ENCODE measurements around the gene SOAT1. TPM values are rescaled to one million over a fixed set of nuclear protein-coding genes. Genes with fewer than 3 reads are reported as not detected.

SOAT1 gene
- total RNA-seq, 1 donor from 2014 or later, result 13.0 TPM

DNA sequence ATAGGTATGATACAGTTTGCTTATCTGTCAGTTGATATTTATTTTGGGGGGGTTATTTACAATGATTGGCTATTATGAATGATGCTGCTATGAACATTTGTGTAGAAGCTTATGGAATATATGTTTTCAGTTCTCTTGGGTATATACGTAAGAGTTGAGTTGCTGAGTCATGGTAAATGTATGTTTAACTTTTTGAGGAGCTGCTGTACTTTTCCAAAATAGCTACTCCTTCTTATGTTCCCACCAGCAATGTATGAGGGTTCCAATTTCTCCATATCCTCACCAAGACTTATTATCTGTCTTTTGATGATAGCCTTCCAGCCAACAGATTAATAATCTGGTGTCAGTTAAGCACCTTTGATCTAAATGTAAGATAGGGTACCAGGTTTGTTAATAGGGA is 11.9 kb downstream of the SOAT1 start:
- no peak for DNase-seq (ENCODE audit: low spot score)

DNA sequence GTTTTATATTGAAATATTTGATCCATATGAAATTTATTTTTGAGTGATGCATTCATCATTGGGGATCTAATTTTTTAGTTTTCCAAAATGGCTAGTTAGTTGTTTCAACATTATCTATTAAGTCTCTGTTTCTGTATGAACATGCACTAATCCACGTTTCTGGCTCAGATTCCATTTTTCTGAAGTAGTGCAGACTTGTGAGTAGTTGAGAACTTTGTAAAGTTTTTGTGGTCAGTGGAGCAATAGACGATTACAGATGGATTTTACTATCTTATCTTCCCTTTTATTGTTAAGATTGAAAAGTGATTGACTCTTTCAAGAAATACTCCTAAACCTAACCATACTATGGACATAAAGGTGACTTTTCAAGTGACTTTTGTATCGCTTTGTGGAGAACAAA is 16.7 kb downstream of the SOAT1 start:
- DNase-seq (ENCODE audit: low spot score), result peak; percentile 86

DNA sequence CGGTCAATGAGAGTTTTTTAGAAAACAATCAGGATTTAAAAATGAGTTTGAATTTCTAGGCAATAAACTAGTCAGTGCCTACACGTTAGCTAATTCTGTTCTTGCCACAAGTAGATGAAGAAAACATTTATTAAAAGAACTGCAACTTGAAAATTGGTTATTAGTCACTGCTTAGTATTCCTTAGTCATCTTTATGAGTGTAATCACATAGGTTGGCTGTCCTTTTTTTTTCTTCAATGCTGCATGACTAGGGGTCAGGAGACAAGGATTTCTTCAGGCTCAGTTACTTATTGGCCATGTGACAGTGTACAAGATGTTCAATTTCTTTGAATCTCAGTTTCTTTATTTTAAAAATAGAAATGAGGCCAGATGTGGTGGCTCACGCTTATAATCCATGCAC is 17.1 kb downstream of the SOAT1 start:
- peak; percentile 38 for DNase-seq (ENCODE audit: low spot score)

DNA sequence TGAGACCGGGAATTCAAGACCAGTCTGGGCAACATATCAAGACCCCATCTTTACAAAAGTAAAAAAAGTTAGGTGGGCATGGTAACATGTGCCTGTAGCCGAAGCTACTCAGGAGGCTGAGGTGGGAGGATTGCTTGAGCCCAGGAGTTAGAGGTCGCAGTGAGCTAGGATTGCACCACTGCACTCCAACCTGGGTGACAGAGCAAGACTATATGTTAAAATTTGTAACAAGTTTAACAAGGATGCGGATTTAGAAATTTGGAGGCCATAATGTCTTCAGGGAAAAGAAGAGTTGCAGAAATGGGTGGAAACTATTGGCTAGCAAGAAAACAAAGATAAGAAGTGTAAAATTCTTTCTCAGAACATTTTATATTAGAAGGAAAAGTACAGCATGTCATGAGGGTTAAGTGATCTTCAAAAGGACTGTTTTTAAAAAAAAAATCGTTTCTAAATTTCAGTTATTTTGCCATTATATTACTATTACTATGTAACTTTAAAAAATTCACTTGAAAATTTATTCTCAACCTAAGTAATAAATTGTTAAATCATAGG is 17.6 kb downstream of the SOAT1 start:
- no peak for DNase-seq (ENCODE audit: low spot score)

DNA sequence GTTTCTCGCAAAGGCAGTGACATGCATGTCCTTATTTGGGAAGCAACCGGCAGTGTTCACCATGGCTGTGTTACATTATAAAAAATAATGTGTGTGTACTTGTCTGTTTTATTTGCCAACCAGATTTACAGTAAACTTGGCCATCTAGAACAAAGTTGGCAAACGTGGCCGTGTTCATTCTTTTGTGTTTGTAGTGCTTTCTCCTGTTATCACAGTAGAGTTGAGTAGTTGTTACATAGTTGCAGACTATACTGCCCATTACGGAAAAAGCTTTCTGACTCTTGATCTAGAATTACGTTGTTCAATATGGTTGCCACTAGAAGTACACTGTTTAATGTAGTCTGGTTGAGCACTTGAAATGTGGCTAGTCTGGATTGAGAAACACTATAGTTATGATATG is 19.4 kb downstream of the SOAT1 start:
- no peak for DNase-seq (ENCODE audit: low spot score)

DNA sequence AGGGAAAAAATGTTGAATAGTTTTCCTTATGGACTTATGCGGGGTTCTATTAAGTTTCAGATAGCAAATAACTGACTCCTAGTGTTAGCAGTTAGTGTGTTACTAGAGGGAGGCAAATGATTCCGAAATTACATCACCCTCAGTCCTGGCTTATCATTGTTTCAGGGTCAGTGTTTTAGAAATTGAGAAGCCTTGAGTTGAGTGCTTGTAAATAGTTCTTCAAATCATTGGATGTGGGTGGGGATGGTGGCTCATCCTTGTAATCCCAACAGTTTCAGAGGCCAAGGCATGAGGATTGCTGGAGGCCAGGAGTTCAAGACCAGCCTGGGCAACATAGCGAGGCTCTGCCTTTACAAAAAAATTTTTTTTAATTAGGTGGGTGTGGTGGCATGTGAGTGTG is 21.3 kb downstream of the SOAT1 start:
- no peak for DNase-seq (ENCODE audit: low spot score)

DNA sequence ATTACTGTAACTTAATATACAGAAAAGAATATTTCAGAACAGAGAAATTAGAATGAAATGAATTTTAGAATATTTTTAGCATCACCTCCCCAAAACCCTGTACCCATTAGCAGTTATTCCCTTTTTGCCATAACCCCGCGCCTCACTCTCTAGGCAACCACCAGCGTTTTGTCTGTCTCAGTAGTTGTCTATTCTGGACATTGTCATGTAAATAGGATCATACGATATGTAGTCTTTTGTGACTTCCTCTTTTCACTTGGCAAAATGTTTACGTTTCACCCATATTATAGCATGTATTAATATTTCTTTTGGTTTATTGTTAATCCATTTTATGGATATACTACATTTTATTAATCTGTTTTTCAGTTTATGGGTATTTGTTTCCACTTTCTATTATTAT is 24.9 kb downstream of the SOAT1 start:
- DNase-seq (ENCODE audit: low spot score), result no peak

DNA sequence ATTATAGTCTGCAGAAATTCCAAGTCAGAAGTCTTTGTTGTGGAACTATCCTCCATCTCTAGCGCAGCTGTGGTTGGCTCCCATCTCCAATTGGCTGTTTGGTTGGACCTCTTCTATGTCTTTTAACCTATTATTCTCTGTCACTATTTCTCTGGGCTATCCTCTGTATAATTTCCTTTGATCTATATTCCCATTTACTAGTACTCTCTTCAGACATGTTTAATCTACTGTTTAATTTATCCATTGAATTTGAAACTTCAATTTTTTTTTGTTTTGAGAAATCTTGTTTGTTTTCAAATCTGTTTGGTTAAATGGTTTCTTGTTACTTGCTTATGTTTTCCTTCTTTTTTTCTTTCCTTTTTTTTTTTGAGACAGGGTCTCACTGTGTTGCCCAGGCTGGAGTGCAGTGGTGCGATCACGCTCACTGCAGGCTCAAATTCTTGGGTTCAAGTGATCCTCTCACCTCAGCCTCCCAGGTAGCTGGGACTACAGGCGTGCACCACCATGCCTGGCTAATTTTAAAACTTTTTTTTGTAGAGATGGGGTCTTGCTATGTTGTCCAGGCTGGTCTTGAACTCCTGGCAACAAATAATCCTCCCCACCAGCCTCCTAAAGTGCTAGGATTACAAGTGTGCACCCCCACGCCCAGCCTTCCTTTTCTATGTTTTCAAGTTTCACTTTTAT is 28.1 kb downstream of the SOAT1 start:
- no peak for DNase-seq (ENCODE audit: low spot score)

DNA sequence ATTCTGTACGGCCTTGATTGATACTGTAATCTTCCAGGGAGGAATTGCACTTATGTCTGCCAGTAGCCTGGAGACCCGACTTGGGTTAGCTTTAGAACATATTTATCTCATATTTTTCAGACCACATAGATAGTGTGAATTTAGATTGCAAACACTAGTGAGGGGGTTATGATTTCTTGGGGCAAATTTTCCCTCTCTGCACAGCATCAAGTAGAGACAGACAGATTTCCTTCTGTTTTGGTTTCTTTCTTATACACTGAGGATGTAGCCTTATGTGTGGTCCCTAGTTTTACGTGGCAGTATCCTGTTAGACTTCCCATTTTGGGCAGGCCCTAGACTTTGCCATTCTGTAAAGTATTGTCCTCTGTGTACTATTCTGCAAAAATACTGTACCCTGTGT is 29.0 kb downstream of the SOAT1 start:
- DNase-seq (ENCODE audit: low spot score), result peak; percentile 73

DNA sequence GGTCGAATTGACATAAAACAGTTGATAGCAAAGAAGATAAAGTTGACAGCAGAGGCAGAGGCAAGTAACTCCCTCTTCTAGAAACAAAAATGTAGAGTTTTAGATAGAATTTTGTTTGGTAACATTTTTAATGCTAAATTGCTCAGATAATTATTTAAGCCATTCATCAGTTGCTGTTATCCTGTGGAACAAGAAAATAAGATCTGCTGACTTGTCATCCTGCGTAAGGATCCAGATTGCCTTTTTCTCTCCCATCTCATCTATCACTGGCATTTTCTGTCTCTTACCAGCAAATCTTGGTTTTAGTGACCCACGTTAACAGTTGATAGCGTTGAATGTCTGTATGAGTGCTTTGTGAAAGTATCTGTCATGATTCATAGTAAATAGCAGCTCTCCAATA is 29.8 kb downstream of the SOAT1 start:
- peak; percentile 66 for DNase-seq (ENCODE audit: low spot score)

DNA sequence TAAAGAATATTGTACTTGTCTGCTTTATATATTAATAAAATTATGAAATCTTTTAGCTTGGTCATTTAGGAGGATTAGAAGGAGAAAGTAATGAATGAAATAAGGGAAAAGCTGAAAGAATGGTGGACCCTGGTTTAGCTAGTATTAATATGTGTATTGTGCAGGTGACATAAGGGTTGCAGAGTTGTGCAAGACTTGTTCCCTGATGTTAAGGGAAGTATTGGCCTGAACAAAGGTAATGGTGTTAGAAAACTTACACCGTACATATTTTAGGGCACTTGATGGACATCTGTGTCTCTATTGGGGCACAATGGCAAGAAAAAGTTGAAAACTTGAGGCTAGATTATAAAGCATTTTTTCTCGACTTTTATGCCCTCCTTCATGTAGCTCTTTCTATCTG is 32.2 kb downstream of the SOAT1 start:
- DNase-seq (ENCODE audit: low spot score), result no peak

DNA sequence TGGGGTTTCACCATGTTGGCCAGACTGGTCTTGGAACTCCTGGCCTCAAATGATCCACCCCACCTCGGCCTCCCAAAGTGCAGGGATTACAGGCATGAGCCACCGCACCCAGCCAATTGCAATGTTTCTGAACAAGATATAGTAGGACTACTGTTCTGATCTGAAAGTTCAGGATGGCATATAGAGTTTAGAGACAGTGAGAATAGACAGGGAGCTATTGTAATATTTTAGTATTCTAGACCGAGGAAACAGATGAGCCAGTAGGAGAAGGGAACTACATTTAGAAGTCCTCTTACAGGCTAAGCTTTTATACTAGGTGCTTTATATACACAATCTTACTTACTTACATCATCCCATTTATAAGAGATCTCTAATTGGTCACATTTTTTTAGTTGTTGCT is 33.1 kb downstream of the SOAT1 start:
- no peak for DNase-seq (ENCODE audit: low spot score)

DNA sequence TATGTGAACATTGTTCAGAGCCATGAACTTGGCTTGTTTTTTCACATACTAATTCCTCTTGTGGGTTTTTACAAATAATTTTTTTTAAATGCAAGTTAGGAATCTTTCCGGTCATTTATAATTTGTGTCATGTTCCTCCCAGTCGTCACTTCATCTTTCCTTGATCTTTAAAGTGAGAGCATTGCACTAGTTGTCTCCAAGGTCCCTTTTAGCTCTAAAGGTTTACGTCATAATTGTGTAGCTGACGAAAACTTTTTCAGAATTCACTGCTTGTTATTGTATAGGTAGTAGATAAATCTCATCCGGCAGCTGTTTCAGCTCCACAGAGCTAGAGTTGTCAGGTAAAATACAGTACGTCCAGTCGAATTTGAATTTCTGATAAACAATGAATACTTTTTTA is 33.6 kb downstream of the SOAT1 start:
- no peak for DNase-seq (ENCODE audit: low spot score)

DNA sequence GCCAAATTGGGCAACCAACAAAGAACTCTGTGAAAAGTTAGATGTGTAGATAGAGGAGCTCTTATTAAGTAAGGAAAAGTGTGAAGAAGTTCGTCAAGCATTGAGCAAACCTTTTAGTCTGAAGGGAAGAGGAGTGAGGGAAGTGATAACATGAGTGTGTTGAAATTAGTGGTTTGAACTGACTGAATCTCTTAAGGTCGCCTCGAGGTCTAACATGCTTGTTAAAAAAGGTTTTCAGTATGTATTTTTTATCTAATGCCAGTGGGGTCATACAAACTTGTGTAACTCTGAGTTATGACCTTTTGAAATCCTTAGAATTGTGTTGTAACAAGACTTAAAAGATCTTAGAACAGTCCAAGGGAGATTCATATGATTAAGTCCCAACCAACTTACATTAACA is 34.1 kb downstream of the SOAT1 start:
- no peak for DNase-seq (ENCODE audit: low spot score)

DNA sequence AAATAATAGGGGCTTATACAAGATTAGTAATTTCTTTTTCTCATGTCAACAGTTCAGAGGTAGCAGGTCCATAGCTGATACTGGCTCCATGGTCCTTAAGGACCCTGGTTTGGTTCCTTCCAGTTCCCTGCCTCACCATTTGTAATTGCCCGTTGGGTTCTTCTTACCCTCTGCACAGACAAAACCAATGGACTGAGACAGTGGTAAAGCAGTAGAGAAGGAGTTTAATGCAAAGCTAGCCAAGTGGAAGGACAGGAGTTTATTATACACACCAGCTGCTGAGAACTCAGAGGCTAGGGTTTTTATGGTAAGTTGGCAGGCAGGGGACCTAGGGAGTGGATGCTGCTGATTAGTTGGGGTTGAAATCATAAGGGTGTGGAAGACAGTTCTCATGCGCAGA is 36.3 kb downstream of the SOAT1 start:
- no peak for DNase-seq (ENCODE audit: low spot score)

DNA sequence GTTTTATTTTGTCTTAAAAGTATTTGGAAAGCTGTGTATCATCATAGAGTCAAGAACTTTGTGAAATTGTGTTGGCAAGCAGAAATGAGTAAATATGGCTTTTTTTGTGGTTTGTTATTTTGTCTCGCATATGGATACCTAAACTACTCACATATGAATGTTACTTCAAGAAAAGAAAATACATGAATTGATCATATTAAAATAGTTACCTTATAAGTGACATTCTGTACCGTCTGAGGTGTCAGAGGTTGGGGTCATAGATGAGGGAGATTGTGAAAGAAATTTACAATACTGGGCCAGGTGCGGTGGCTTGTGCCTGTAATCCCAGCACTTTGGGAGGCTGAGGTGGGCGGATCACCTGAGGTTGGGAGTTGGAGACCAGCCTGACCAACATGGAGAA is 40.8 kb downstream of the SOAT1 start:
- DNase-seq (ENCODE audit: low spot score), result no peak

DNA sequence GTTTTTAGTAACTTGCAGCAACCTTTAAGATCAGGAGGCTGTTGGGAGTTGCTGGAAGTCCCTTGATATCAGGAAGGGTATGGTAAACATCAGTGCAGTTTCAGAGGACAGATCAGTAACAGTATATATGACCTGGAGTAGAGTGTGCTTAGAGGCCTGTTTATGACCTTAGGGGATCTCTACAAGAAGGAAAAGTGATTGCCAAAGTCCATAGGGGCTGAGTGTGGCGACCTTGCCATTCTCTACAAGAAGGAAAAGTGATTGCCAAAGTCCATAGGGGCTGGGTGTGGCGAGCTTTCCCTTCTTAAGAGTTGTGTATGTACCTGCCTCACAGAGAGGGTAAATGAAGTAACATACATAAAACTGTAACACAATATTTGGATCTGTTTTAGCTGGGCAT is 43.7 kb downstream of the SOAT1 start:
- no peak for DNase-seq (ENCODE audit: low spot score)

DNA sequence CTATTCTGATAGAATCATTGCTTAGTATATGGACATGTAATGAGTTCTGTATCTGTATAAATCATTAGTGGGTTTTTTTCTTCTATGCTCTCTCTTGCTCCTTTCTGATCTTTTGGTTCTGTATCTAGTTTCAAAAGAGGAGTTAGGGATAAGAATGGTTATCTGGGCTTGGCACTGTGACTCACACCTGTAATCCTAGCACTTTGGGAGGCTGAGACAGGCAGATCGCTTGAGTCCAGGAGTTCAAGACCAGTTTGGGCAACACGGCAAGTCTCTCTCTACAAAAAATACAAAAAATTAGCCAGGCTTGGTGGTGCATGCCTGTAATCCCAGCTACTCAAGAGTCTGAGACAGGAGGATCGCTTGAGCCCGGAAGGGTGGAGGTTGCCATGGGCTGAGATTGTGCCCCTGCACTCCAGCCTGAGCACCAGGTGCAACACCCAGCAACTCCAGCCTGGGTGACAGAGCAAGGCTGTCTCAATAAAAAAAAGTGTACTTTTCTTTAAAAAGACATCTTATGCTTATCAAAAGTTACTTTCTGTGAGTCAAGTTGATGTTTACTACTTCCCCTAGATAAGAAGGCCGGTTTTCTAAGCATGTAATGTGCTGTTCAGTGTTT is 44.5 kb downstream of the SOAT1 start:
- DNase-seq (ENCODE audit: low spot score), result no peak

DNA sequence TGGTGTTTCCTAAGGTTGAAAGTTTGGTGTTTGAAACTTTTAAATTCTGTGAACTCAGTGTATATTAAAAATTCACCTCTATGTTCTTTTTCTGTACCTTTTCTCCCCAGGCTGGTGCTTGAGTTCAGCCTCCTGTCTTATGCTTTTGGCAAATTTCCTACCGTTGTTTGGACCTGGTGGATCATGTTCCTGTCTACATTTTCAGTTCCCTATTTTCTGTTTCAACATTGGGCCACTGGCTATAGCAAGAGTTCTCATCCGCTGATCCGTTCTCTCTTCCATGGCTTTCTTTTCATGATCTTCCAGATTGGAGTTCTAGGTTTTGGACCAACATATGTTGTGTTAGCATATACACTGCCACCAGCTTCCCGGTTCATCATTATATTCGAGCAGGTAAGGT is 47.3 kb downstream of the SOAT1 start:
- no peak for DNase-seq (ENCODE audit: low spot score)

DNA sequence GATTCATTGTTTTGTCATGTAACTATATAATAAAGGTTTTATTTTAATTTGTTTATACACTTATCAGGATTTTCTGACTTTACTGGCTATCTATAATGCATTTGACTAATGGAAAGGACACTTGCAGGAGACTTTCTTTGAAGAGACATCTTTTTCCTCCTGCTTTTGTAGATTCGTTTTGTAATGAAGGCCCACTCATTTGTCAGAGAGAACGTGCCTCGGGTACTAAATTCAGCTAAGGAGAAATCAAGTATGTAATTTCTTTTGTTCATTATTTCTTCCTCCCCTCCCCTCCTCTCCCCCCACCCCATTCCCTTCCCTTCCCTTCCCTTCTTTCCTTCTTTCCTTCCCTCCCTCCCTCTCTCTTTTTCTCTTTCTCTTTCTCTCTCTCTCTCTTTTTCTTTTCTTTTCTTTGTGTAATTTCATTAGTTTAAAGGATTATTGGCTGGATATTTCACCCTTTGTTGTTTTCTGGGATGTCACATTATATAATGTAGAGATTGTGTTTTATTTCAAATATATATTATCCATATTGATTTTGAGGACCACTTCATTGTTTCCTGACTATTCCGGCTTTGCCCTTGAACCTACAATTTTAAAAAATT is 48.4 kb downstream of the SOAT1 start:
- DNase-seq (ENCODE audit: low spot score), result no peak

DNA sequence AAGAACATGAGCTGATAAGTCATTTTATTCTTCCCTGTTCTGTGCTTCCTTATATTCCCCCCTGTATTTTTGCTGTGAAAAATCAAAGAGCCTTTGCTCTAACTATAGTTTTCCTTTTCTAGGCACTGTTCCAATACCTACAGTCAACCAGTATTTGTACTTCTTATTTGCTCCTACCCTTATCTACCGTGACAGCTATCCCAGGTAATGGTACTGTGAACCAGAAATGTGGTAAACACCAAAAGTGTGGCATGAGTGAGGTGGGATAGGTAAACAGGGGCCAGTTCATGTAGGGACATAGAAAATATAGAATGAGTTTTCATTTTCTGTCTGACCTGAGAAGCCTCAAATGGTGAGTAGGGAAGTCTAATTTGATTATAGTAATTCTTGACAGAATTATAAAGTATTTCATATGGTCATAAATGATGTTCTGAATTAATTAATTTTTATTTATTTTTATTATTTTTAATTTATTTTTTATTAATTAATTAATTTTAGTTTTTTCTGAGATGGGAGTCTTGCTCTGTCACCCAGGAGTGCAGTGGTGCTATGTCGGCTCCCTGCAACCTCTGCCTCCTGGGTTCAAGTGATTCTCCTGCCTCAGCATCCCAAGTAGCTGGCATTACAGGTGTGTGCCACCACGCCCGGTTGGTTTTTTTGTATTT is 49.3 kb downstream of the SOAT1 start:
- DNase-seq (ENCODE audit: low spot score), result no peak

DNA sequence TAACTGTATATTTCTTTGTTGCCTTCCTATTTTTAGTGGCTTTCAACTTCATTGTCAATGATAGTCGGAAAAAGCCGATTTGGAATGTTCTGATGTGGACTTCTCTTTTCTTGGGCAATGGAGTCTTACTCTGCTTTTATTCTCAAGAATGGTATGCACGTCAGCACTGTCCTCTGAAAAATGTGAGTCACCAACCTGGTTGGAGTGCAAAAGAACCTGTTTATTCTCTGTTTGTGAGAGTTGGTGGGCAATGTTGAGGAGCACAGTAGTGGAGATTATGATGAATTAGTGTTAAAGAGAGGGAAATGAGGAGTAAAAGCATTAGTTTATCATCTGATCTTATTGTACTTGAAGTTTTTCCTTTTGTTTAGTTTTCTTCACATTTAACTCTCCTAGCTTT is 57.7 kb downstream of the SOAT1 start:
- no peak for DNase-seq (ENCODE audit: low spot score)

DNA sequence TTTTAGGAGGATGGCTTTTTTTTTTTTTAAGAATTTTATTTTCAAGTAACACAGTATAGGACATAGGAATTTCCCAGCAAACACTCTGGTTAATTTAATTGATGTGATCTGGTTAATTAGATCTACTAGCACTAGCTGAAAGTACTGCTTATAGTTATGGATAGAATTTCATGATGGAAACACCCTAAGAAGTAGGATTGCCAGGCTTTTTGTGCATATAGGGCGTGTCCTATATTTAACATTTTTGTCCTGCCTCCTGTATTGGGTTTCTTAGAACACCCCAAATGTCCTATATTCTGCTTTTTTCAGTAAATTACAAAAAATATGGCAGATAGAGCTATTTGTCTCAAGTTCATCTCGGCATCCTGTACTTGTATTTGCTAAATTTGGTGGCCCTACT is 58.6 kb downstream of the SOAT1 start:
- DNase-seq (ENCODE audit: low spot score), result no peak
